Measurements from ENCODE around the gene UNC93B1.
A peak's percentile ranks its signal among the peaks of the same experiment; 100 is the strongest.

Gene UNC93B1, protein sequence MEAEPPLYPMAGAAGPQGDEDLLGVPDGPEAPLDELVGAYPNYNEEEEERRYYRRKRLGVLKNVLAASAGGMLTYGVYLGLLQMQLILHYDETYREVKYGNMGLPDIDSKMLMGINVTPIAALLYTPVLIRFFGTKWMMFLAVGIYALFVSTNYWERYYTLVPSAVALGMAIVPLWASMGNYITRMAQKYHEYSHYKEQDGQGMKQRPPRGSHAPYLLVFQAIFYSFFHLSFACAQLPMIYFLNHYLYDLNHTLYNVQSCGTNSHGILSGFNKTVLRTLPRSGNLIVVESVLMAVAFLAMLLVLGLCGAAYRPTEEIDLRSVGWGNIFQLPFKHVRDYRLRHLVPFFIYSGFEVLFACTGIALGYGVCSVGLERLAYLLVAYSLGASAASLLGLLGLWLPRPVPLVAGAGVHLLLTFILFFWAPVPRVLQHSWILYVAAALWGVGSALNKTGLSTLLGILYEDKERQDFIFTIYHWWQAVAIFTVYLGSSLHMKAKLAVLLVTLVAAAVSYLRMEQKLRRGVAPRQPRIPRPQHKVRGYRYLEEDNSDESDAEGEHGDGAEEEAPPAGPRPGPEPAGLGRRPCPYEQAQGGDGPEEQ

GRCh38 chr11:68003846-68004550 is at the start of gene UNC93B1:
Gene UNC93B1, minus strand, starts transcription at chr11:68004097. Its CDS starts 54 bp downstream, at chr11:68004043.
- peak; percentile 62 to 81 (median 71) for DNase-seq

DNA sequence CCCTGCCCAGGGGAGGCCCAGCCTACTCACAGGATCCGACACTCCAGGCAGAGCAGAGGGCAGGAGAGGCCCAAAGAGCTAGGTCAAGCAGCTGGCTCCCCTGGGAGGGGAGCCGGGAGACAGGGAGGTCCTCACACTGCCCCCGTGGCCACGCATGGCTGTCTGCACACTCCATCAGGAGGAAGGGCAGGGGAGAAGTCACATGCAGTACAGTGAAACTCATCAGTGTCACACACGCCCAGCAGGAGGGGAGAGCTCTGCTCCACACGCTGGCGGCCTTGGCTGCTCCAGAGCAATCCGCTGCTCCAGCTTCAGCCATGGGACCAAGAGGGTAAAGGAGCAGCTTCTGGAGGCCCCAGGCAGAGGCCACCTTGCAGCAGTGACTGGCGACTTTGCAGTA is 49.2 kb upstream of the UNC93B1 start:
- DNase-seq = no peak

DNA sequence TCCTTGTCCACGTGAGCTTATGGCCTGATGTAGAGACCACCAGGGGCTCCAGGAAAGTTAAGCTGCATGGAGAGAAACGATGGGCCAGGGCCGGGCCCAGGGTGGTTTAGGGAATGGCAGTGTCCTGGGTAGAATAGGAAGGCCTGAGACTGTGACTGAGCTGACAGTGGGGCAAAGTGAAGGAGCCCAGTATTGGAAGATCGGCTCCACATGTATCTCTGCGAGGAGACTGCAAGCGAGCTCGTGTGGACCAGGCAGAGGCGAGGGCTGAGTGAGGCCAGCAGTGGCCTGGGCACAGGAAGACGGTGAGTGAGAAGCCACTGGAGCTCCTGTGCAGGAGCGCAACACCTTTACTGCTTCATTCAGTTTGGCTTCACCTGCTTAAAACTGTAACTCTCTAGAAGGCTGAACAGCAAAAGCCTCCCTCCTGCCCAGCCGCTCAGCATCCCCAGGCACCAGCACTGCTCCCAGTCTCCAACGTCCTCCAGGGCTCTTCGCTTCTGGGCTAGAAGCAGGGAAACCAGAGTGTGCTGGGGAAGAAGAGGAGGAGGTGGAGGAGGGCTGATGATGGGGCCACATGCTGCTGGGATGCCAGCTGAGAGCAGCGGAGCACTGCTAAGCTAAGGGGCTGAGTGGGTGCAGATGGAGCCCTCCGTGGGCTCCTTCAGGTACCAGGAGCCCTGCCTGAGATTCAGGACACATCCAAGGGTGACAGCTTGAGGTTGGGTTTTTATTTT is 48.4 kb upstream of the UNC93B1 start:
- no peak for DNase-seq

DNA sequence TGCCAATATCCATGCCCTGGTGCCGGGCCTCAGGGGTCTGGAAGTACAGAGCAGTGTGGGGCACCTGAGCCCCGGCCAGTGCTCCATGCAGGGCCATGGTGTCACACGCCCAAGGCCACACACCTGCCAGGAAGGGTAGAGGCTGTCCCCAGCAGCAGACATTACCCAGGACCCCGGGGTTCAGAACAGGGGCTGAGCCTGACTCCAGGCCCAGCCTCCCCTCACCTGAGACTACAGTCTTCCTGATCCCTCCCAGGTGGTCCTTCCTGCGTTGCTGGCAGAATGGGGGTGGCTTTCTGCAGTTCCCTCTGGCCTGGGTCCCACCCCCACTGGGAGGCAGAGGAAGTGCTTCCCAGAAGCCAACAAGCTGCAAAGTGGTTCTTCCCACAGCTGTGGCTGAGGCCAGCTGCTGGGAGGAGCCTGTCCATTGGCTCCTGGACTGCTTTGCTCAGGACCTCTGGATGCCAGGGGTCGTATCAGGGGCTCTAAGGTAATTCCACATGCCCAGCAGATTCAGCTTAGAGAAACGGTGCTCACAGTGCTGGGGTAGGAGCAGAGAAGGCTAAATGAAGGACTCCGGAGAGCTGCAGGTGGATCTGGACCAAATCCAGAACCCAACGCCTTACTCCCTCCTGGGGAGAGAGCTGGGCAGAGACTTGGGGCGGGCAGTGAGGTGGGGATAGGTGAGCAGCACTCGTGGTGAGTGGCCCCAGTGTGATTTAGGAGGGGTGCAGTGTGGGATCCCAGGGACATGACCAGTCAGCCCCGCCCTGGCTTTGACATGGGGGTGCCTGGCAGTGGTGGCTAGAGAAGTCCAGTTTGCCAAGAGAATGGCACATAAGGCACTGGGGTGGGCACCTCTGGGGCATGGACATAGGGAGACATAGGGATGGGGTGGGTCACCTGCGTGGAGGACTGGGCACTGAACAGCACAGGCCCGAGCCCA is 47.6 kb upstream of the UNC93B1 start:
- DNase-seq = no peak

DNA sequence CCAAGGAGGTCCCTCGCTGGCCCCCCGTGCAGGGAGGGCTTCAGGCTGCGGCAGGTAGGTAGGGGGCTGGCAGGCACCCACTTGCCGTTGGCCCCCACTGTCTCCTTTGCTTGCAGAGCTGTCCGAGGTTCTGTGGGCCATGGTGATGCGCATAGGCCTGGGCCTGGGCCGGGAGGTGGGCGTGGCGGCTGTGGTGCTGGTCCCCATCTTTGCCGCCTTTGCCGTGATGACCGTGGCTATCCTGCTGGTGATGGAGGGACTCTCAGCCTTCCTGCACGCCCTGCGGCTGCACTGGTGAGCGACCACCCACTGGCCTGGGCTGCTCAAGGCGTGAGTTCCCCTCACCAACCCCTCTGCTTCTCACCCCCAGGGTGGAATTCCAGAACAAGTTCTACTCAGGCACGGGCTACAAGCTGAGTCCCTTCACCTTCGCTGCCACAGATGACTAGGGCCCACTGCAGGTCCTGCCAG is 46.5 kb upstream of the UNC93B1 start:
- DNase-seq = no peak

DNA sequence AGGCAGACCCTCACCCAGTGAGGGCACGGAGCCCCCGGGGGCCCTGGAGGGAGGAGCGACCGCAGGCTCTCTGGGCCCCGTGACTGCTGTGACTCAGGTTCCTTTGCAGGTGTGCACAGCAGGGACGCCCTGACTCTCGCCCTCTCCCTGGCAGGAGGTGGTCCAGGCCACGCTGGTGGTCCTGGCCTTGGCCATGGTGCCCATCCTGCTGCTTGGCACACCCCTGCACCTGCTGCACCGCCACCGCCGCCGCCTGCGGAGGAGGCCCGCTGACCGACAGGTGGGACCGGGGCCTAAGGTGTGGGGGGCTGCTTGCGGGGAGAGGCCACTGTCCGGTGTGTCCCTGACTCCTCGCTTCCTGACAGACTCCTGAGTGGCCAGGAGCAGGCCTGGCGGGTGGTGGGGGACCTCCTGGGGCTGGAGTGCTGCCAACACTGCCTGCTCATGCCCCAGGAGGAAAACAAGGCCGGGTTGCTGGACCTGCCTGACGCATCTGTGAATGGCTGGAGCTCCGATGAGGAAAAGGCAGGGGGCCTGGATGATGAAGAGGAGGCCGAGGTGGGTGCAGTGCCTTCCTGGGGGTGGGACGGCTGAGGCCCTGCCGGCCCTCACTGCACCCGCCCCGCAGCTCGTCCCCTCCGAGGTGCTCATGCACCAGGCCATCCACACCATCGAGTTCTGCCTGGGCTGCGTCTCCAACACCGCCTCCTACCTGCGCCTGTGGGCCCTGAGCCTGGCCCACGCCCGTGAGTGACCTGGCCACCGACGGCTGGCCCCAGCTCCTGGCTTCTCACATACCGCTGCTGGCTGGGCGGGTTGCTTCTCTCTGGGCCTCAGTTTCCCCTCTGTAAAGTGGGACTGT is 45.8 kb upstream of the UNC93B1 start:
- DNase-seq = no peak

GRCh38 chr11:68048681-68049508 is 45.0 kb upstream of the UNC93B1 start:
- DNase-seq = no peak

DNA sequence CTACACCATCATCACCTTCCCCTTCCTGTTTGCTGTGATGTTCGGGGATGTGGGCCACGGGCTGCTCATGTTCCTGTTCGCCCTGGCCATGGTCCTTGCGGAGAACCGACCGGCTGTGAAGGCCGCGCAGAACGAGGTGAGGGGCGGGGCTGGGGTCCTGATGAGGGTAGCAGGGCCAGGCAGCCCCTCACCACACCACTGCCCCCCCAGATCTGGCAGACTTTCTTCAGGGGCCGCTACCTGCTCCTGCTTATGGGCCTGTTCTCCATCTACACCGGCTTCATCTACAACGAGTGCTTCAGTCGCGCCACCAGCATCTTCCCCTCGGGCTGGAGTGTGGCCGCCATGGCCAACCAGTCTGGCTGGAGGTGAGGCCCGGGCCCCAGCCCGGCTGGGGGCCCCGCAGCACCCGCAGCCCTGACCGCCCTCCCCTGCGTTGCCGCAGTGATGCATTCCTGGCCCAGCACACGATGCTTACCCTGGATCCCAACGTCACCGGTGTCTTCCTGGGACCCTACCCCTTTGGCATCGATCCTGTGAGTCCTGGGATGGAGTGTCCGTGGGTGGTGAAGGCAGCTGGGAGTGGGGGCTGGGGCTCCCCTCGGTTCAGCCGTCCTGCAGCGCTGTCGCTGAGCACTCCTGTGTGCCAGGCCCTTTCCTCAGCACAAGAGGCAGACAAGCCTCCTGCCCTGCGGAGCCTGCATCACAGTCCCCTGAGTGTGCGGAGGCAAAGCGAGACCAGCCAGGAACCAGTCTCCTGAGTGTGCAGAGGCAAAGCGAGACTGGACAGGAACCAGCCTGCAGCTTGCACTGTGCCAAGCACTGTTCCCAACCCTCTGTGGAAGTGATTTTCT is 43.8 kb upstream of the UNC93B1 start:
- DNase-seq = no peak

DNA sequence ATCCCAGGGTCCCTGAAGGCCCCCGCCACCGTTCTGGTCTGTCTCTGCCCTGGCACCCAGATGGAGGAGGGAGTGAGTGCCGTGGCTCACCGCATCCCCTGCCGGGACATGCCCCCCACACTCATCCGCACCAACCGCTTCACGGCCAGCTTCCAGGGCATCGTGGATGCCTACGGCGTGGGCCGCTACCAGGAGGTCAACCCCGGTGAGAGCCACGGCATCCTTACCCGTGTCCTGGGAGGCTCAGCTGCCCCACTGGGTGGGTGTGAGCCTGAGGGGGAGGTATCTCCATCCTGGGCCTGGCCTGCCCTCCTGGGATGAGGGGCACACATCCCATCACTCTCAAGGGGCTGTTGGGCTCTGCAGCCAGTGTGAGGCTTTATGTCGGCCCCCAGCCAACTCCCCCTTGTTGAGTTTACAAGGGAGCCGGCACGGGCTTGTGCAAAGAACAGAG is 41.0 kb upstream of the UNC93B1 start:
- no peak for DNase-seq

DNA sequence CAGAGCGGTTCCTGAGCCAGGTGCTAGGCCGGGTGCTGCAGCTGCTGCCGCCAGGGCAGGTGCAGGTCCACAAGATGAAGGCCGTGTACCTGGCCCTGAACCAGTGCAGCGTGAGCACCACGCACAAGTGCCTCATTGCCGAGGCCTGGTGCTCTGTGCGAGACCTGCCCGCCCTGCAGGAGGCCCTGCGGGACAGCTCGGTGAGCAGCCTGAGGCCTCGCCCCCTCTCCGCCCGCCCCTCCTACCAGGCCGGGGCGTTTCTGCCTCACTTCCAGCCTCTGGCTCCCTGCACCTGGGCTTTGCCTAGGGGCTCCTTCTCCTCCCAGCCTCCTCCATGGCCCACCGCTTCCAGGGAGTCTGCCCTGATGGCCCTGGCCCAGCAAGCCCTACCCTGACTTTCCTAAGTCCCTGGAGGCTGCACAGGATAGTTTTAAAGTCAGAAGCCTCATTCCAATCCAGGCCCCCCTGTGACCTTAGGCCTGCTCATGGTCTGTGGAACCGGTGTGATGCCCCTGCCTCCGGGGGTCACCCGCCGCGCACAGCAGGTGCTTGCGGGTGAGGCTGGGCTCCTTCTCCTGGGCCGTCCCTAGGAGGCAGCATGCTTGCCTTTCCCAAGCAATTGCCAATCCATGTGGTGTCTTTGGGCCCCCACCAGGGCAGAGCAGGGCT is 40.4 kb upstream of the UNC93B1 start:
- DNase-seq = peak in 2 of 3 experiments; percentile 81 to 88

- peak in 2 of 3 experiments; percentile 83 to 86 for DNase-seq
Observed at GRCh38 chr11:68043349-68044144, 39.6 kb upstream of the UNC93B1 start.

DNA sequence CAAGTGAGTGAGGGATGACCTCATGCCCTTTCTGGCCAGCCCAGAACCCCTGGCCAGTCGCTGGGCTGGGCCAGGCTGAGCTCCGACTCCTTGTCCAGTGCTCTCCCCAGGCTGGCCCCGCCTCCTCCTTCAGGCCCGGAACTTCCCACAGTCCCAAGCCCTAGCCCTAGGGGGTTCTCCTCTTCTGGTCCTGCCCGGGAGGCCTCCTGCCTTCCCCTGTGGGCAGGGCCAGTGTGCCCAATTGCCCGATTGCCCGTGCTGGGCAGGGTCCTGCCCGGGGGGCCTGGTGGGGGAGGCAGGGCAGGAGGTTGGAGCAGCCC is 39.1 kb upstream of the UNC93B1 start:
- DNase-seq = no peak

DNA sequence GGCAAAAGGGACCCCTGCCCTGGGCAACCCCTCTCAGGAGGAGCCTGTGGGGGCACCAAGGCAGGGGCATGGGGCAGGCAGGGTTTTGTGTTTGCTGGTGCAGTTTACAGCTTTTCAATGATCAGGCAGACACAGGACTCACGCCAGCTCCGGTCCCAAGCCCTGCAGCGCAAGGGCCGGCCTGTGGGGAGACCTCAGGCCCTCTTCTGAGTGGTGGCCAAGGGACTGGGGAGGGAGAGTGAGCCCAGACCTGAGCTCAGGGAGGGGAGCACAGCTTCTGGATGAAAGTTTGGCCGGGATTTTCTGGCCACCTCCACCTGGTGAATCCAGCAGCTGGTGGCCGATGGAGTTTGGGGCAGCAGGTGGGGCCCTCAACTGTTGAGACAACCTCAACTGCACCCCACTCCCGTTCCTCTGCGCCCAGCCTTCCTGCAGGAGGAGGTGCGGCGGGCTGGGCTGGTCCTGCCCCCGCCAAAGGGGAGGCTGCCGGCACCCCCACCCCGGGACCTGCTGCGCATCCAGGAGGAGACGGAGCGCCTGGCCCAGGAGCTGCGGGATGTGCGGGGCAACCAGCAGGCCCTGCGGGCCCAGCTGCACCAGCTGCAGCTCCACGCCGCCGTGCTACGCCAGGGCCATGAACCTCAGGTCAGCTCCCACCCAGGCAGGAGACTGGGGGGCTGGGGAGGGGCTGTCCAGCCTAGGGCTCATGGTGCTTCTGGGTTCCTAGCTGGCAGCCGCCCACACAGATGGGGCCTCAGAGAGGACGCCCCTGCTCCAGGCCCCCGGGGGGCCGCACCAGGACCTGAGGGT is 38.5 kb upstream of the UNC93B1 start:
- DNase-seq = no peak

DNA sequence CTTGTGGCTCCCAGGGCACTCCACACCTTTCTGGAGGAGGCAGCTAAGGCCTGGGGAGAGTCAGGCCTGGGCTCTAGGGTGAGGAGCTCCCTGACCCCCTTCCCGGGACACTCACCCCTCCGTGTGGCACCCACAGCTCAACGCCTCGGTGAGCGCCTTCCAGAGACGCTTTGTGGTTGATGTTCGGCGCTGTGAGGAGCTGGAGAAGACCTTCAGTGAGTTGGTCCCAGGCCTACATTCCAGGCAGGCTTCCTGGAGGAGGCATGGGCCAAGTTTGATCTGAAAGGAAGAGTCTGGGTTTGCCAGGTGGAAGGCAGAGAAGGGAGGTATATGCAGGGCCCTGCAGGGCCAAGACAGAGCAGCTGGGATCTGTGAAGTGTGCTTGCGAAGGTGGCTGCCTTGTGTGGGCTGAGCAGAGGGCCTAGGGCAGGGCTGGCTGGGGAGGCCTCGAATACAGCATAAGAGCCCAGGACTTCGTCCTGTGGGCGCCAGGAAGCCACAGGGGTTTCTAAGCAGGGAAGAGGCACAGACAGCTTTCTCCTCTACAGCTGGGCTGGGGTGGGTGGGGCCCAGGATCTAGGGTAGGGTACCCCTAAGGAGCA is 37.8 kb upstream of the UNC93B1 start:
- DNase-seq = no peak

GRCh38 chr11:68040957-68041591 is 37.2 kb upstream of the UNC93B1 start:
- no peak for DNase-seq
